Fibroblast of the aortic adventitia (primary cell): Measurements from ENCODE around the gene GRPEL1. TPM values are rescaled to one million over a fixed set of nuclear protein-coding genes. Genes with fewer than 3 reads are reported as not detected.

Experiments
- DNase-seq: peaks from one replicate; pipeline ENCODE4 v3.0.0-alpha.2; 2010; ENCODE audit warnings: low read depth
- H3K4me3 ChIP-seq: 2 replicates; pipeline ENCODE4 v1.5.1; 2011; ENCODE audit warnings: low read depth, mild to moderate bottlenecking, control low read depth, low read length, moderate library complexity
- CTCF ChIP-seq: IDR thresholded peaks from 2 replicates; pipeline ENCODE4 v1.5.1; 2011; ENCODE audit warnings: mild to moderate bottlenecking, low read length, control low read depth, inconsistent platforms; ENCODE audit not compliant: insufficient read depth
- total RNA-seq: library from RNA; depleted of rRNA; stranded (reverse); fragments of >200 nt; gene quantifications from 2 replicates; pipeline ENCODE4 v1.2.3, GENCODE V29; 2012; ENCODE audit warnings: low replicate concordance

GRPEL1 gene
- total RNA-seq, 1 donor = 16.1 TPM

GRCh38 chr4:7078025-7078424, 10.2 kb upstream of the GRPEL1 start:
- no peak overlapping the region for H3K4me3 ChIP-seq
- DNase-seq = no peak
- no peak for TF ChIP-seq CTCF

- TF ChIP-seq CTCF = no peak
- DNase-seq = no peak
- no peak overlapping the region for H3K4me3 ChIP-seq
These were observed 9.5 kb upstream of the GRPEL1 start for GRCh38 chr4:7077371-7077770.

- no peak for TF ChIP-seq CTCF
- H3K4me3 ChIP-seq = no peak overlapping the region
- DNase-seq = no peak
These were observed 8.8 kb upstream of the GRPEL1 start for GRCh38 chr4:7076696-7077082.

GRCh38 chr4:7075962-7076695, 8.3 kb upstream of the GRPEL1 start:
- DNase-seq = no peak
- no peak for TF ChIP-seq CTCF
- no peak overlapping the region for H3K4me3 ChIP-seq

GRCh38 chr4:7074426-7074825, 6.6 kb upstream of the GRPEL1 start:
- DNase-seq = no peak
- TF ChIP-seq CTCF = no peak
- H3K4me3 ChIP-seq = no peak overlapping the region

GRCh38 chr4:7073526-7074390, 5.9 kb upstream of the GRPEL1 start:
- H3K4me3 ChIP-seq = no peak overlapping the region
- TF ChIP-seq CTCF = no peak
- peak; percentile 33 for DNase-seq
